KMS-11 (cell line): ENCODE results near the gene HDLBP.
"Not testable (repeated sequence)": the region's sequence is repeated elsewhere in the genome, so short reads cannot be mapped to it uniquely, and the experiment has no call there.

Experiments
- H2AFZ ChIP-seq: fragments of 200-600 bp; sonication (generic); 2 replicates; pipeline ENCODE4 v1.6.1; 2016; ENCODE audit warnings: antibody characterized with exemption, mixed run types, low read depth
- H3K27ac ChIP-seq: fragments of 200-600 bp; sonication (generic); 2 replicates; pipeline ENCODE4 v1.6.1; 2016; ENCODE audit warnings: mild to moderate bottlenecking, mixed run types
- H3K27me3 ChIP-seq: fragments of 200-600 bp; sonication (generic); 2 replicates; pipeline ENCODE4 v1.6.1; 2017; ENCODE audit warnings: mild to moderate bottlenecking, low read depth, mixed run types, moderate library complexity; ENCODE audit not compliant: insufficient read depth
- H3K36me3 ChIP-seq: fragments of 200-600 bp; sonication (generic); 2 replicates; pipeline ENCODE4 v1.6.1; 2017; ENCODE audit warnings: mild to moderate bottlenecking, mixed run types; ENCODE audit not compliant: insufficient read depth
- H3K4me1 ChIP-seq: fragments of 200-600 bp; sonication (generic); 2 replicates; pipeline ENCODE4 v1.6.1; 2016; ENCODE audit warnings: mild to moderate bottlenecking, low read depth, mixed run types; ENCODE audit not compliant: poor library complexity, severe bottlenecking
- H3K4me2 ChIP-seq: fragments of 200-600 bp; sonication (generic); 2 replicates; pipeline ENCODE4 v1.7.0; 2016; ENCODE audit warnings: mild to moderate bottlenecking, mixed run types
- H3K4me3 ChIP-seq: fragments of 200-600 bp; sonication (generic); IDR thresholded peaks from 2 replicates; pipeline ENCODE4 v1.6.1; 2017; ENCODE audit warnings: low read depth, low read length, mixed read lengths; ENCODE audit not compliant: insufficient read depth
- H3K79me2 ChIP-seq: fragments of 200-600 bp; sonication (generic); 2 replicates; pipeline ENCODE4 v1.6.1; 2016; ENCODE audit warnings: low read depth, mixed run types; ENCODE audit not compliant: insufficient read depth
- H3K9ac ChIP-seq: fragments of 200-600 bp; sonication (generic); 2 replicates; pipeline ENCODE4 v1.6.1; 2016; ENCODE audit warnings: mild to moderate bottlenecking, mixed run types
- H4K20me1 ChIP-seq: fragments of 200-600 bp; sonication (generic); 2 replicates; pipeline ENCODE4 v1.6.1; 2016; ENCODE audit warnings: mild to moderate bottlenecking, mixed run types; ENCODE audit not compliant: insufficient read depth
- CTCF ChIP-seq: fragments of 200-600 bp; sonication (generic); conservative IDR thresholded peaks from 2 replicates; pipeline ENCODE4 v1.6.1; 2017; ENCODE audit warnings: low read depth, mild to moderate bottlenecking, antibody characterized with exemption, low read length, moderate library complexity, mixed read lengths

Gene HDLBP

GRCh38 chr2:241321886-241322285 is 6.4 kb upstream of the HDLBP start:
- H3K4me2 ChIP-seq, result no peak overlapping the region
- no peak overlapping the region for H3K9ac ChIP-seq
- no peaks in the 10 kb centered on the region for H3K27me3 ChIP-seq
- no peak overlapping the region for H3K27ac ChIP-seq
- H3K79me2 ChIP-seq, result peaks cover 97% of the 10 kb centered on the region
- peaks cover 48% of the 10 kb centered on the region for H3K4me1 ChIP-seq
- H4K20me1 ChIP-seq, result peaks cover 13% of the 10 kb centered on the region; the same call in 1 of the 2 replicates
- no peak for TF ChIP-seq CTCF
- H3K4me3 ChIP-seq, result no peak overlapping the region
- peaks cover under 1% of the 10 kb centered on the region; the same call in 1 of the 2 replicates for H3K36me3 ChIP-seq
- no peak overlapping the region for H2AFZ ChIP-seq

- Histone ChIP-seq H3K27me3 (no peaks in the 10 kb centered on the region), H3K36me3 (no peaks in the 10 kb centered on the region; the same call in 1 of the 2 replicates), H3K27ac (no peak overlapping the region), H3K4me3 (no peak overlapping the region), H4K20me1 (peaks cover 13% of the 10 kb centered on the region; the same call in 1 of the 2 replicates), H2AFZ (no peak overlapping the region), H3K4me1 (peaks cover 48% of the 10 kb centered on the region), H3K79me2 (peaks cover 100% of the 10 kb centered on the region), H3K4me2 (no peak overlapping the region), H3K9ac (no peak overlapping the region)
- TF ChIP-seq CTCF, result no peak
Observed at GRCh38 chr2:241321033-241321432, 5.6 kb upstream of the HDLBP start.

GRCh38 chr2:241320394-241320793 is 4.9 kb upstream of the HDLBP start:
- Histone ChIP-seq H3K27ac (no peak overlapping the region), H3K4me3 (no peak overlapping the region), H3K79me2 (peaks cover 96% of the 10 kb centered on the region), H4K20me1 (peaks cover 13% of the 10 kb centered on the region; the same call in 1 of the 2 replicates), H3K36me3 (no peaks in the 10 kb centered on the region; the same call in 1 of the 2 replicates), H3K27me3 (no peaks in the 10 kb centered on the region), H3K4me2 (no peak overlapping the region), H3K9ac (no peak overlapping the region), H3K4me1 (peaks cover 48% of the 10 kb centered on the region), H2AFZ (no peak overlapping the region)
- no peak for TF ChIP-seq CTCF

GRCh38 chr2:241318830-241319229 is 3.4 kb upstream of the HDLBP start:
- not testable (repeated sequence) for H3K36me3 ChIP-seq

GRCh38 chr2:241317391-241317790 is 1.9 kb upstream of the HDLBP start:
- Histone ChIP-seq H3K27ac (peak overlapping the region; percentile 99; the same call in 1 of the 2 replicates), H3K36me3 (no peaks in the 10 kb centered on the region), H3K9ac (peak overlapping the region; percentile 99; the same call in 1 of the 2 replicates), H4K20me1 (peaks cover 13% of the 10 kb centered on the region; the same call in 1 of the 2 replicates), H2AFZ (no peak overlapping the region), H3K79me2 (peaks cover 90% of the 10 kb centered on the region), H3K4me1 (peaks cover 62% of the 10 kb centered on the region), H3K4me2 (peak overlapping the region; percentile 86), H3K27me3 (no peaks in the 10 kb centered on the region), H3K4me3 (no peak overlapping the region)
- no peak for TF ChIP-seq CTCF

More at GRCh38 chr2:241318830-241319229, 3.4 kb upstream of the HDLBP start:
- not testable (repeated sequence) for H2AFZ ChIP-seq, H3K4me3 ChIP-seq, H3K9ac ChIP-seq, H3K27me3 ChIP-seq, H3K4me2 ChIP-seq, H3K27ac ChIP-seq
- Histone ChIP-seq H3K79me2 (peaks cover 90% of the 10 kb centered on the region), H3K4me1 (peaks cover 50% of the 10 kb centered on the region), H4K20me1 (peaks cover 13% of the 10 kb centered on the region; the same call in 1 of the 2 replicates)
